Limb (tissue), 2 donors: ENCODE data around the gene MYRIP.
"Not testable (repeated sequence)": the region's sequence is repeated elsewhere in the genome, so short reads cannot be mapped to it uniquely, and the experiment has no call there.

Experiments used
- DNase-seq, 2 donors: peaks; one replicate each; pipeline ENCODE4 v3.0.0-alpha.2; 2016; ENCODE audit errors: extremely low spot score in 2 of 2

MYRIP gene

DNA sequence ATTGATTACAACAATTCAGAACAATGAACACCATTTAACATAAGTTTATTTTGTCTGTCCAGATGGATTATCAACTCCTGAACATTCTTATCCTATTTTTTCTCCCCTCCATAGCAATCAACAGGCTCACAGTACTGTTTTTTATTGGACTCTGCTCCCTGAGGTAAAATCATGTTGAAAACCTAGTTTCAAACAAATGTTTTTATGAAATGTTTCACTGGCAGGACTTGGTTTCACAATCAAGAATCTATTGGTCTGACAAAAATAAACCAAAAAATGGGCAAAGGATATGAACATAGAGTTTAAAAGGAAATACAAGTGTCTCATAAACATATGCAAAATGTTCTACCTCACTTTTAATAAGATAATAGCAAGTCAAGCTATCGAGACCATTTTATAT, 2.6 kb upstream of the MYRIP start:
- no peak for DNase-seq

DNA sequence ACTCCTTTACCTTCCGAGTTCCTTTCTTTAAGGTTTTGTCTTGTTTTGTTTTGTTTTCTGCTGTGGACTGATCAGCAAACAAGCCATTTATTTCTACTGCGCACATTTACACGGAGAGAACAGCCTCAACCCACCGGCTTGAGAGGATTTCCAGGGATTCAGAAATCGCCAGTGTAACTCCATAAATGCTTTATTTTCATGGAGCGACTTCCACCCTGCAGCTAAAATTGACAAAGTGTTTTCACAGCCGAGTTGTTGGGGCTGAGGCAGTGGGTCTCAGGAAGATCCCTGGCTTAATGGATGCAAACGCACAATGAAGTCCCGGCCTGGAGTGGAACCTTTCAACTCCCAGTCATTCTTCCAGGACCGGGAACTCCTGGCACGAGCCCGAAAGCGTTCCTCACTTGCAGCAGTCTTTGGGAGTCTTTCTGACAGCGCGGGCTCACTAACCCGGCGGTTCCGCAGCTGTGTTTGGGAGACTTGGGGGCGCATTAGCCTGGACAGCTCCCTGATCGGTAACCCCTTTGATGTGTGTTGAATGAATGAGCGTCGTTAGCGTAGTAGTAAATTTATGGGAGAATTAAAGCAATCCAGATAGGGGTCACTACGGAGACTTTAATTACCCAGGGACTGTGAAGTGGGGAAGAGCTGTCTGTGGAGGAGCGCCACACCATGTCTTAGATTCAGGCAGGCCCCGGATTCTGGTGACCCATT, 785 bp upstream of the MYRIP start:
- DNase-seq, result peak in 1 of 2 donors; percentile 58

DNA sequence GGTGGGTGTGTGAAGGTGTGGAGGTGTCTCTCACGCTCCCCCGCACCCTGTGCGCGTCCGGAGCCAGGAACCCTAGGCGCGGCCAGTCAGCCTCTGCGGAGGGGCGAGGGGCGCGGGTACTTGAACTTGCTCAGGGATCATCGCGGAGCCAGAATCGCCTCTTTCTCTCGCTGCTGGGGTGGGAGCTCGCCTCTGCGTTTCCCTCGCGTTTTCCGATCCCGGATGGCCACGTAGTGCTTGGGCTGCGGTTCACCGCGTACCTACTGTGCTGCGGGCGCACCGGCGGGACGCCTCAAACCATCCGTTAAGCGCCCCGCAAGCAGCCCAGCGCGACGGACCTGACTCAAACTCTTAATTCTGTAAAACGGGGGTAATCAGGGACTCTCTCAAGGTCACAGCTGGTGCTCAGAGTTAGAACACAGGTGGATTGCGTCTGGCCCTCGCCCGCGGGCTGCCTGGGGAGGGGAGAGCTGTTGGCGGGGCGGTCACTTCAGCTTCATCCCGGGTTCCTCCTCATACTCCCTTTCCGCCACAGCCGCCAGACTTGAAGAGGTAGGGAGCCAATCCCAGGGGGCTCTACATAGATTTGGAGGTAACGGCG, 686 bp downstream of the MYRIP start:
- DNase-seq, result no peak

DNA sequence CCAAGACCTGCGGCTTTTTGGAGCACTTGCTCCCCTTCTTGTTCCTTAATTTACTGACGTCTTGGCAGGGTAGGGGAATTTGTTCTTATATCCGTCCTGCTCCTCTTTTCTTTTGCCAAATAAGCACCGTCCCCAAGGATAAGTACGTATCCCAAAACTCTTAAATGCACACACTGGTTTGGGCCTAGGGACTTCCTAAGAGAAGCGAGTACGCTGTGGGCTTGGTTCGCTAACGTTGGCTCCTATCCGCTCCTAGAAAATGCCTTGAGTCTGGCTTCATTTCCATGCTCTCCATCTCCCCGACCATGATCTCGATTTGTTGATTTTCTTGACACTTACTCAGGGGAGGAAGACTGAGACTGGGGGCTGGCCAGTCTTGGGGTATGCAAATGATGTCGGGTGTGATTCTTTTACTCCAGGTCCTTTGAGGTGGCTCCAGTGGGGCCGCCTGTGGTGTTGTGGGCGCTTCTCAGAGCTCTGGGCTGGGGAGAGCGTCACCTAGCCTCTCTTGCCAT, 1.3 kb downstream of the MYRIP start:
- no peak for DNase-seq

DNA sequence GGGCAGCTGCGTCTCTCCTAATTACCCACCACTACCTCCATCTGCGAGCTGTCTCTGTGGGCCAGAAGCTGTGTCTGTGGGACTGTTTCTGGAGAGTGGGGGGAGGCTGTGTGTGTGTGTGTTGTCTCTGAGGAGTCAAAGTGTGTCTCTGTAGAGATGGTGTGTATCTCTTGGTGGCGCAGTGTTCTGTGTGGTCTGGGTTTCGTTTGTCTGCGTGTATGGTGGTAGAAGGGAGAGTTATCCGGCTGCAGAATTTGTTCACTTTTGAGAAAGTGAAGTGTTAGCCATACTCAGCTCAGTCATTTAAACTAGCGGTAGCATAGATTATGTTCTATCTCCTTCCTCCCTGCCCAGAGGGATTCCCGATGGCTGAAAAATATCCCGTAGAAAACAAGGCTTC, 2.2 kb downstream of the MYRIP start:
- no peak for DNase-seq

DNA sequence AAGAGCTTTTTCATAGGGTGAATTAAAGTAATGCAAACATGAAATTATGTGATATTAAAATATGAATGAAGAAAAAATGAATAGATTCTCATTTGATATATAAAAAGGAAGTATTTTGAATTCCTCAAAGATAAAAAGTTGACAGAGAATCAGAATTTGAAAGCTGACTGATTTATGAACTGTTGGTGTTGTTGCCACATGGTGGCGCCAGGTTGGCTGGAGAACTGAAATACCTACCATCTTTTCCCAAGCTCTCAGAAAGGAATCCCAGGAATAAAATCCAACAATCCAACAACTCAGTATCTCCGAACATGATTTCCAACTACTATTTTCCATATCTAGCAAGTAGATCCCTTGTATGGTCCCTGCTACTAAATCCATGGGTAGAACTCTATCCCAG, 3.1 kb downstream of the MYRIP start:
- no peak for DNase-seq

DNA sequence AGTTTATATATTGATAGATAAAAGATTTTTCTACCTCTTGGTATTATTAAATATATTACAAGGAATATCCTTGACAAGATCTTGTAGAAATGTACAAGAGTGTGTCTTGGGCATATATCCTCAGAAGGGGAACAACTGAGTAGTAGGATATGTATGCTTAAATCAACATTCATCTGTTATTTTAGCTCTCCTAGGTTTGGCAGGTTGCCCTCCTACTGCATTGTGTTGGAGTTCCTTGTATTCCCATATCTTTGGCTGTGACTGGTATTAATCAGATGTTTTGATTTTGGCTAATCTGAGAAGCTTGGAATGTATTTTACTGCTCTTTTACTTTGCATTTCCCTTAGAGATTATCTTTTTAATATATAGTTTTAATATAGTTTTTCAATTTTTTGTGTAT, 4.6 kb downstream of the MYRIP start:
- no peak for DNase-seq

DNA sequence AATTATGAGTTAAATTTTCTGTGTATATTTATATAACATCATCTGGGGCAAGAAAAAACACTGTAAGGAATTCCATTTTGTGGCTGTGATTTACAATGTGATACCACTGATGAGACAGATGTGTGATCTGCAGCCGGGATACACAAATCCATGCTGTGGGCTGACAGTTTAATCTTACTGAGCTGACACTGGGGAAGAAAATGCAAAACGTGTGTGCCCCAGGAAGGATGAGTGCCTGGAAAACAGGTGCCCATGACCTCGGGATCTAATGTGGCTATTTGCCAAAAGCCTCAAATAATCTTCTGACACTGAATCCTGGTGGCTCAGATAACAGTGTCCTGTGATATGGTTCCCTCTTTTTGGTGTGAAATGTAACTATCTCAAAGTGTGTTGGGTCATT, 10.5 kb downstream of the MYRIP start:
- no peak for DNase-seq

DNA sequence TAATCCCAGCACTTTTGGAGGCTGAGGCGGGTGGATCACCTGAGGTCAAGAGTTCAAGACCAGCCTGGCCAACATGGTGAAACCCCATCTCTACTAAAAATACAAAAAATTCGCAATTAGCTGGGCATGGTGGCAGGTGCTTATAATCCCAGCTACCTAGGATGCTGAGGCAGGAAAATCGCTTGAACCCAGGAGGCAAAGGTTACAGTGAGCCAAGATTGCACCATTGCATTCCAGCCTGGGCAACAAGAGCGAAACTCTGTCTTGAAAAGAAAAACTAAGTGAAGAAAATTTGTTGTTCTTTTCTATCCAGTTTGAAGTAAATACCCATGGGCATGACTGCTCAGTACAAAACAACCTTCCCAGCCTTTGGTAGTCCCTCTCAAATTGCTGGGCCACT, 24.4 kb downstream of the MYRIP start:
- DNase-seq, result not testable (repeated sequence)

DNA sequence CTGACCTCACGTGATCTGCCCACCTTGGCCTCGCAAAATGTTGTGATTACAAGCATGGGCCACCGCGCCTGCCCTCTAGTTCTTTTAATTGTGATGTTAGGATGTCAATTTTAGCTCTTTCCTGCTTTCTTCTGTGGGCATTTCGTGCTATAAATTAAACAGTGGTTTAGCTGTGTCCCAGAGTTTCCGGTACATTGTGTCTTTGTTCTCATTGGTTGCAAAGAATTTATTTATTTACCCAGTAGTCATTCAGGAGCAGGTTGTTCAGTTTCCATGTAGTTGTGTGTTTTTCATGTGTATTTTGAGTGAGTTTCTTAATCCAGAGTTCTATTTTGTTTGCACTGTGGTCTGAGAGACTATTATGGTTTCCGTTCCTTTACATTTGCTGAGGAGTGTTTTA, 30.1 kb downstream of the MYRIP start:
- no peak for DNase-seq

DNA sequence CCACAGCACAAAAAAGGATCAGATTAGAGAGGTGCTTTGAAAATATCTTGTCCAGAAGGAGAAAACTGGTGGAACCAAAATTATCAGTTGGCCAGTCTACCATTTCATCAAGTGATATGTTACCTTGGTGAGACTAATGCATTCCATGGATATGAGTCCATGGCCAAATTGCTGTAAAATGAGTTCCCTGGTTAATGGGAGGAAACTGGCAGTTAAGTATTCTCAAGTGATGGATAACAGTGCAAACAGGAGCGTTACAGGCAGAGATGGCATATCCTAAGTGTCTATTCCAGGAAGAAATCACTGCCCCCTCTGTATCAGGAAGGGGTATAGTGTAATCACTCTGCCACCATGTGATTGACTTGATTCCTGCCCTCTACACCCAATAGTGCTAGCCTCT, 34.0 kb downstream of the MYRIP start:
- no peak for DNase-seq

DNA sequence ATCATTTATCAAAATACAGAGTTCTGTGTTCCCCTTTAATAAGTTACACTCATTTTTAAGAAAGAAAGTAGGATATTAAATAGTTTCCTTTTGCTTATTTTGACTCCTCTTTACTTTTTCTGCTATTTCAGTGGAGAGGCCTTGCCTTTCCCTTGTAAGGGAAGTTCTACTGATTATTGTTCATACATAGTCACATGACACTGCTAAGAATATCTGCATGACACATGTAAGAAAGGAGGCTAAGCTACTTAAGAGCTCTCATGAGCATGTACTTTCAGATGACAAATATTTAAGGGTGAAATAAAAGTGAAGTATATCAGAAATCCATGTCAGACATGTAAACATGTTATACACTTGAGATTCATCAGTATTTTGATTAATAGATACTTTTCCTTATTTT, 39.0 kb downstream of the MYRIP start:
- no peak for DNase-seq

DNA sequence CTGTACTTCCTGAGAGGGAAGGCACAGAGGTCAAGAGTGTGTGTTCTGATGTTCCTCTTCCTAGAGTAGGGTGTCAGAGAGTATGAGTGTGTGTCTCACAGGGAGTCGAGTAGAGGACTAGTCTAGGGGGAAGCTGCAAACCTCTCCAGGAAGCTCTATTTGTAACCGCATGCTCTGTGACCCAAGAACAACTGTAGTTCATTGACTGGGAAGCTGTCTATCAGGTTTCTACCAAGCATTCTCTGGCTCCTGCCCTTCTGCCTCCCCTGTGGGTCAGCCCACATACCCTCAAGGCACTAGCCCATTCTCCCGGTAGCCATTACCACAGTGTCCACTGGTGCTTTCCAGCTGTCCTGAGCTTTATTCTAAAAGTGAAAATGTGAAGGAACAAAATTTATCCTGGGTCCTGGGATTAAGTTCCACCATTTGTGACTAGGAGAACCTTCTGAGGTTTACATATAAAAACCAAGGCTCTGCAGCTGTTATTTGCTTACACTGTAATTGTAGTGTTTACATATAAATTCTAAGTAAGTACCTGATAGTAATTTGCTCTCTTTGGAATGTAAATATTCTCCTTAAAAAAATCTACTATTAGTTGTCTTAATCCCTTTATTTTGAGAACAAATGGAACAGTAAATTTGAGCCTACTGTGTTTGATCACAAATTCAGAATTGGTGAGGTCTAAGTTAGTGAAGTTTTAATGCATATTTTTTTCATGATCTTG, 40.7 kb downstream of the MYRIP start:
- no peak for DNase-seq

DNA sequence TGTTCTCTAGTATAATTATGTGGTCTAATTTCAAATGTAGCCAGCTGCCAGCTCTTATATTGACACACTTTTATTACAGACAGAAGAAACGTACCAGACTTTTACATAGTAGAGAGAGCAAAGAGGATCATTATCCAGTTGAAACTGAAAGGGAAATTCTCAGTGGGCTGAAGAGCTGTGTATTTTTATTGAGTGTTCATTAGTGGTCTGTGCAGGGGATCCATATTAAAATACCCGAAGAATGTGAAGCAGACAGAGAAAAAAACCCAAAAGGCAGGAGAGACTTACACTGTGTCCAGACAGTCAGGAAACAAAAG, 41.3 kb downstream of the MYRIP start:
- DNase-seq, result no peak

DNA sequence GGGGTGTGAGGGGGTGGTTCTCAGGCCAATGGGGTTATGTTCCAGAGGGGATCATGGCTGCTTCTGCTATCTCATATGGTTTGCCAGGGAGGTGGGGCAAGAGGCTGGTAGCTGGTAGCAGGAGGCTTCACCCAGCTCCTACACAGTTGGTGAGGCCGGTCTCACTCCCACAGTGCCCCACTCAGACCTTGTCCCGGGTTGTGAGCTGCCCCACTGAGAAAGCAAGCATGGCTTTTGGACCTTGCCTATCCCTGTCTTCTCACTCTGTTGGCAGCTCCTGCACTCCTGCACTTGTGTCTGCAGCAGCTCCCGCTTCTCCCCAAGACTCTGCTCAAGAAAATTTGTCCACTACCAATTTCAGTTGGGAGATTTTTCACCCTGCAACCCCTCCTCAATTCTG, 46.1 kb downstream of the MYRIP start:
- DNase-seq, result no peak

DNA sequence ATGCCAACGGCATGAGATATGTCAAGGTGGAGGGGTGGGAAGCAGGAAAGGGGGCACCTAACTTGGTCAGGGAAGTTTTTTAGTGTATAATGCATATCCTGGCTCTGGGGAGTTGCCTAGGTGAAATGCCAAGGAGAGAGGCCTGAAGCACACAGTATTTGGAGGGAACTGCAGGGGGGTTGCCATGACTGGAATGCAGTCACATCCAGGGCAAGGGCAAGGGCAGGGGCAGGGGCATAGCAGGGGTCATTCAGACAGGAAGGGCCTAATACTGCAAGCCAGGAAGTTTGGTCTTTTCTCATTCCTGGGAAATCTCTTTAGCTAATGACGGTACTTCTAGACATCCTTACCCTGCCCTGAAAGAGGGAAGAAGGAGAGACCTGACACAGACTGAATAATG, 60.5 kb downstream of the MYRIP start:
- DNase-seq, result no peak

DNA sequence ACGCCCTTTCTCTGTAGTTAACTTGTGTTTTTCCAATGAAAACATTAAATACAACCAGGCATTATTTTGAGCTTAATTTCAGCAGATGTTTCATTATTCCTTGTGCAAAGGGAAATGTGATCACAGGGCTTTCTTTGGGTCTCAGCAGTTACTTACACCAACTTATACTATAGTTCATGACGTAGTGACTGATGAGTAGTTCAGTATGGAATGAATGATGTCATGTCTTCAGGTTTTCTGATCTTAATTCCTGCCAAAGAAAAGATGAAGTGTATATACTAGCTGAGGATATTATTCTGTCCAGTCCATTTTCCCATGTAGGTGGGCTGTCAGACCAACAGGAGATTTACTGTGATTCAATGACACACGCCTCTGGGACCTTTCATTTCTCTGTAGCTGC, 61.3 kb downstream of the MYRIP start:
- DNase-seq, result no peak

DNA sequence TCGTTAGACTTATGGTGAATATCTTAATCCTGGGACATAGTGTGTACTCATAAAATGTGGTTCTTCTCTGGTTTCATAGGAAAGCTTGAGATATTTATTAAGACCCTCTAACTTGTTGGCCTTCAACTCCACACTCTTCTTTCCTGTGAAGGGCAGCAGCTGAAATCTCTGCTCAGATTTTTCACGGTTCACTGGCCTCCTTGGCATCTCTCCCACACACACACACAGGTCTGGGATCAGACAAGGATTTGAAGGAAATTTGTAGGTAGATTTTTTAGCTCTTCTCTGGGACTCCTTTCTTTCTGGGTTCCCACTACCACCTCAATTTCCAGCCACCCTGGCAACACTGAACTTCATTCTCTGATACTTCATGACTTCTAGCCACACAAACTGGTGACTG, 70.2 kb downstream of the MYRIP start:
- no peak for DNase-seq

DNA sequence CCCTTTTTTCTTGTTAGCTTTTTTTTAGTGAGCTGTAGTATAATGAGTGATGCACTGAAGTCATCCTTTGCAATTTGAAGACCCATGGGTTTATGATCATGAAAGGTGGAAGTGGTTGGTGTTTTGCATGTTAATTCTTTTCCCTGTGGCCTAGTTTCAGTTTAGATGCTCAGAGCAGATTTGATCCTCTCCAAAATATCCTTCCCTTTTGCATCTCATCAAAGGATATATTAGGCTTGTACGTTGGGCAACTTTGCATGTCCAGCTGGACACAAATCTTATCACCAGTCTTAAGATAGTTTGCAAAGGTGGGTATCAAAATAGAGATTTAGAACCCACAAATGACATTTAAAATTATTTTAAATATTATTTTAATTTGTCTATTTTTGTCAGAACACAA, 72.7 kb downstream of the MYRIP start:
- DNase-seq, result no peak

DNA sequence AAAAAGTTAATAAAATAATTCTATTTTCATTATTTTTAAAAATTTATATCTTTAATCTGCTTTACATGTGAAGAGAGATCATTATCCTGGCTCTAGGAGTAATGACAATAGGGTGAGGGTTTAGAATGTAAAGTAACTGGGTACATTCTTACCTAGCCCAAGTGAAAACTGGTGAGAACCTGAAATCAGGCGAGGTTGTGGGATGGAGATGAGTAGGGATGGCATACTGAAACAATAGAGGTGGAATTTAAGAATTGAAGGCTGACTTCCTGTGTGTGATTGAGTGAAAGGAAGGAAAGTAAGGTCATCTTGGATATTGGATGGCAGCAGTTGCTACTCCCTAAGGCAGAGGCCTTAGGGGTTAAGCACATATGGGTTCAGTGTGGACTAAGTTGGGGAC, 82.7 kb downstream of the MYRIP start:
- DNase-seq, result no peak

DNA sequence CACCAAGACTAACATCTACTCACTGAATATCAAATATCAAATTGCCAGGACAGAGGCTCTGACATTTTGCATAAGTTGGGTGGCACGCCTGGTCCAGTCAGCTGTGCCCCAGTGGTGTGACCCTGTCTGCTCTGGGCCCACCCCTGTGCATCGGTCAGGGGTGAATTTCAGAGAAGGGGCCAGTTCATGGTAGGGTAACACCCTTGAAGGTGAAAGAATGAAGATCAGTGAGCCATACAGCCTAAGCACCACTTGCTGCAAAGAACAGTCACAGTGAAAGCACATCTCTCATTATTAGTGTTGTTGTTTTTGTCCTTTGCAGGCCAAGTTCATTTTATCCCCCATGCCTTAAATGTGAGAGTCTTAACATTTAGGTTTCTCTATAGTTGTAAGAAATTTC, 86.8 kb downstream of the MYRIP start:
- DNase-seq, result no peak

DNA sequence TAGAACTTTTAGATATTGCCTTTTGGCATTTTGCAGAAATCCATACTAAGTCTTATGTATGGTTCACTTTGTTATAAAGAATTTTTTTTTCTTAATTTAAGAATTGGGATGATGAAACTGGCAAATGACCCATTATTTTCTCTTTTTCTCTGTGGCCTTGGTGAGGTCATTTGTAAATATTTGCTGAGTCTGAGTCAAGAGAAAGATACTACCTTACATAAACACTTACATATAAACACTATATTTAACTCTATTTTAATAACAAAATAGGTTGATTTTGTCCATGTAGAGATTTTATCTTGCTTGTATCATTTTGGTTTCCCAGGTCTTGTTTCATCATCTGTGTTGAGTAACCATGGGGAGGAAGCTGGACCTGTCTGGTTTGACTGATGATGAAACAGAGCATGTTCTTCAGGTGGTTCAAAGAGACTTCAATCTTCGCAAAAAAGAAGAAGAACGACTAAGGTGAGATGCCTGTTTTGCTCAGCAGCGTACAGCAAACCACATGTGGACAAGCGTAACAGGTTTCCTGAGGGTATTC, 91.1 kb downstream of the MYRIP start:
- DNase-seq, result no peak

DNA sequence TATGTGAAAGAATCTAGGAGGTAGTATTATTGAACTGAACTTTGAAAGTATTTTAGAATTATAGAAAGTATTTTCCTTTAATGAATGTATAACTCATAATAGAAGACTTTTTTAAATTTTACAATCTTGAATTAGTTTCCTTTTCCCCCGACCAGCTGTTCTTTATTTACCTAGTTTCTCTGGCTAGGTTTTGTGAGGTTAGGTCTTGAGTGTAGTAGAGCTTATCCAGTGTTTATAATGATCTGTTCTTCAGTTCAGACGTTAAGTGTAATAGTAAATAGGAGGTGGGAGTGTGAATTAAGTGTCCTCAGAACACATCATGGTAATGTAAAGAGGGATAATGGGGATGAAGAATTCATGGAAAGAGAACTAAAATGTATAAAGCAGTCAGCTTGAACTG, 93.8 kb downstream of the MYRIP start:
- DNase-seq, result no peak
